A549 treated with ZK216348 at 1 μM for 4 hours (cell line): ENCODE data around the gene MTMR2. TPM values are rescaled to one million over a fixed set of nuclear protein-coding genes. Genes with fewer than 3 reads are reported as not detected.

Experiments
- total RNA-seq: library from RNA; stranded (reverse); fragments of 200-300 nt; extraction: Qiagen RNA extraction; gene quantifications from 5 replicates; pipeline ENCODE4 v1.2.3, GENCODE V29; 2022; ENCODE audit warnings: low read depth

The MTMR2 gene
- 16.9 to 26.2 TPM (median 19.8 TPM) in 5 replicates for total RNA-seq

DNA sequence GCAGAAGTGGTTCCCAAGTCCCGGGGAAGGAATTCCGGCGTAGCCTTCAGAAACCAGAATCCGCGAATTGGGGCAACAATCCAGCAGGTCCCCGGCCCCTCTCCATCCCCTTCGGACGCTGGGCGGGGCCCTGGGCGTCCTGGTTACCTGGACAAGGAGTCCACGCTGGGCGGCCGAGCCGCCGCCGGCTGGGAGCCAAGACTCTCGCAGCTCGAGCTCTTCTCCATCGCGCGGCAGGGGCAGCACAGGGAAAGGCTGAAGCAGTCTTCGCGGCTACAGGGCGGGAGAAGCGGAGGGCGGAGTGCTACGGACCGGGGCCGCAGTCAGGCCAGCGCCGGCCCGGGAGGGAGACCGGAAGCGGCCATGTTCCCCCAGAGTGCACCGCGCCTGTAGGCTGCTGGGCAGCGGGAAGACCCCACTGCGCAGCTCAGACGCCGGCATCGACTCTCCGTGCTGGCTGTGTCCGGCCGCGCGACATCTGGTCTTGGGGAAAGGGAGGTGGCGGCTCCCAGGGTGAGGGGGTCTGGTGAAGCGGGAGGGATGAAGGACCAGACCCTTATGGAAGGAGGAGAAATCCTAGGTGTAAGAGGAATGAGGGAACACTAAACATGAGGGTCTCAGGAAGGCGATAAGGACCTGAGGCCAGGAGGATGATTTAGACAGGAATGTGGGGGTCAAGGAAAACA, at the start of gene MTMR2:
Gene MTMR2 (minus strand): TSS at position 380 of the 686 bp plus-strand sequence. CDS start 153 bp downstream, at position 227.

DNA sequence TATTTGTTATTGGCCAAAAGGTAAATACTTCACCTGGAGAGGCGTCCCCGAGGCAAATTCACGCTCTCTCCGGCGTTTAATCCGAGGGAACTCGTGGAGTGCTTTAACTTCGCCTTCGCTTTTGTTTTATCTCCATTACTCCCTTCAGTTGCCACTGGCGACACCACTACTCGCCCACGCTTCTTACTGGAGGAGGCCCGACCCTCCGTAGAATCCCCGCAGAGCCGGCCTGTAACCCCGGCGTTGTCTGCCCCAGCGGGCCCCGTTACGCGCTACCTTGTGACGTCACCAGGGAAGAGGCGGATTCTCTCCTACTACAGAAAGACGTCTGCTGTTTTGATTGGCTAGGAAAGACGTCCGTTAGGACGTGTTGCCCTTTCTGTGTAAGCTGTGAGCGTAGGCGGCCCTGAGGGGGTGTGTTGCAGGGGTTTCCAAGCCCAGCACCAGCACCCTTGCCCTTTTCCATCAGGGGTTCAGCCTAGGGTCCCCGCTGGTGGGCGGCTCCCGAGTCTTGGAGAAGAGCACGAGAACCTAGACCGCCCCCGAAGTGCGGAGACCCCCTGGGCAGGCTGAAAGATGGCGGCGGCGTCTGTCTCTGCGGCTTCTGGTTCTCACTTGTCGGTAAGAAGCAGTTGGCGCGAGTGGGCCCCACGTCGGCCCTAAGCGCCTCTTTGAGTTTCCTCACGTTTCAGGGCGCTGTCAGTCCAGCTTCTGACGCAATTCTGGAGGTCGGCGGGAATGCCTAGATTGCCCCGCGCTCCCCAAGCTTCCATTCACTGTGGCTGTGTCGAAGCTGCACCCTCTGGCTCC, 133.6 kb downstream of the MTMR2 start, which contains the start of gene CEP57:
Gene CEP57 (plus strand): TSS at position 376 of the 810 bp plus-strand sequence. CDS start 201 bp downstream, at position 577.

DNA sequence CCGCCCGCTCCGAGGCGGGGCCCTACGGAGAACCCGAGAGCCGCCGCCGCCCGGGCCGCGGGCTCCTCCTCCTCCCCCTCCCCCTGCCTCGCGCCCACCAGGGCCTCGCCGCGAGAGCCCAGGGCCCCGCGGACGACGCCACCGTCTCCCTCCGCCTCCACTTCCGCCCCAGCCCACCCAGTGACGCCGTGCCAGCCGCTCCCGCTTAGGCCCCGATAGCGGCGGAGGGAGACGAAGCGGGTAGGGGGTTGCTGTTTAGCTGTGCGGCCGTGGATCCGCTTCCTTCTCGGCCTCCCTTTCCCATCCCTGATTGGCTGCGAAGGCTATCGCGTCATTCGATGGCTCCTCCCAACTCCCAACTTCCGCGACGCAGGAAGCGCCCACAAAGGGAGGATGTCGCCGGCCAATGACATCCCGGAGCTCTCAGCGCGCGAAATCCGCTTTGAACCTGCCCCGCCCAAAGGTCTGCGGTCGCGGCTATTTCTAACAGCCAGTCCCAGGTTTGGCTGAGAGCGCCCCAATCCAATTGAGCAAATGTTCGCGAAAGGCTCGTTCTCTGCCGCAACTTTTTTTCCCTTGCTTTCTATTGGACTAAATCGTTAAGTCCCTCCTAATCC, 134.3 kb downstream of the MTMR2 start, which contains the start of gene FAM76B:
Gene FAM76B (minus strand): TSS at position 277 of the 617 bp plus-strand sequence. CDS start 304 bp downstream, outside the sequence.

Other genes with a start within 250 kb of the MTMR2 start
- gene FAM76B, start 134.3 kb downstream of the MTMR2 start, total RNA-seq: 5.4 to 11.6 TPM (median 8.7 TPM) in 5 replicates
- gene CEP57, start 133.6 kb downstream of the MTMR2 start, total RNA-seq: 11.3 to 21.2 TPM (median 15.6 TPM) in 5 replicates